NCI-H1048 (cell line): ENCODE measurements around the gene VBP1.
A peak's percentile ranks its signal among the peaks of the same experiment; 100 is the strongest.
"Not testable (repeated sequence)": the region's sequence is repeated elsewhere in the genome, so short reads cannot be mapped to it uniquely, and the experiment has no call there.

Source experiments
- DNase-seq: peaks from one replicate; lab custom pipeline; 2025; lab: John Stamatoyannopoulos, UW

Gene VBP1

GRCh38 chrX:155216179-155216939 lies at the start of gene VBP1:
VBP1 (plus strand) TSS chrX:155216460; CDS start chrX:155216483, 23 bp downstream.
- DNase-seq: peak; percentile 76

GRCh38 chrX:155169881-155170280 lies 46.4 kb upstream of the VBP1 start:
- DNase-seq: no peak

- DNase-seq: no peak
These were observed 36.8 kb upstream of the VBP1 start for GRCh38 chrX:155179346-155179997.

GRCh38 chrX:155188786-155189185 lies 27.5 kb upstream of the VBP1 start:
- no peak for DNase-seq

- DNase-seq: no peak
These were observed 5.1 kb upstream of the VBP1 start for GRCh38 chrX:155211208-155211607.

GRCh38 chrX:155213731-155214130 lies 2.5 kb upstream of the VBP1 start:
- no peak for DNase-seq

- no peak for DNase-seq
These were observed 649 bp upstream of the VBP1 start for GRCh38 chrX:155215443-155216178.

- DNase-seq: no peak
These were observed 730 bp downstream of the VBP1 start for GRCh38 chrX:155216940-155217440.

GRCh38 chrX:155218777-155219176 lies 2.5 kb downstream of the VBP1 start:
- no peak for DNase-seq

GRCh38 chrX:155221351-155221750 lies 5.1 kb downstream of the VBP1 start:
- no peak for DNase-seq

GRCh38 chrX:155223746-155224145 lies 7.5 kb downstream of the VBP1 start:
- DNase-seq: not testable (repeated sequence)

- no peak for DNase-seq
These were observed 9.5 kb downstream of the VBP1 start for GRCh38 chrX:155225774-155226173.

GRCh38 chrX:155231163-155231562 lies 14.9 kb downstream of the VBP1 start:
- DNase-seq: no peak

GRCh38 chrX:155235891-155236290 lies 19.6 kb downstream of the VBP1 start:
- no peak for DNase-seq

- DNase-seq: no peak
These were observed 21.5 kb downstream of the VBP1 start for GRCh38 chrX:155237719-155238118.

GRCh38 chrX:155242300-155242699 lies 26.0 kb downstream of the VBP1 start:
- DNase-seq: no peak

GRCh38 chrX:155246748-155247147 lies 30.5 kb downstream of the VBP1 start:
- no peak for DNase-seq

- DNase-seq: no peak
These were observed 31.2 kb downstream of the VBP1 start for GRCh38 chrX:155247497-155247896.

GRCh38 chrX:155251391-155251790 lies 35.1 kb downstream of the VBP1 start:
- no peak for DNase-seq

GRCh38 chrX:155259752-155260151 lies 43.5 kb downstream of the VBP1 start:
- DNase-seq: no peak

GRCh38 chrX:155262970-155263754 lies 46.9 kb downstream of the VBP1 start:
- DNase-seq: no peak
